B cell (primary cell): ENCODE data around the gene LILRA6. TPM values are rescaled to one million over a fixed set of nuclear protein-coding genes. Genes with fewer than 3 reads are reported as not detected.

Experiments used
- ATAC-seq: fragments of 200-7000 bp; cut with Tn5 transposase; one replicate; pipeline ENCODE4 v1.10.0; 2021; ENCODE audit warnings: low read depth, mild to moderate bottlenecking, moderate number of reproducible peaks, moderate library complexity
- CTCF ChIA-PET: fragments of 350-600 bp; sonication (Branson Sonifier 250); formaldehyde crosslinking; loops from one replicate; lab custom pipeline; 2021; ENCODE audit warnings: antibody characterized with exemption, inconsistent platforms; lab: Charles Lee
- POLR2A ChIA-PET: fragments of 350-600 bp; sonication (Branson Sonifier 250); formaldehyde crosslinking; loops from one replicate; lab custom pipeline; 2021; ENCODE audit warnings: antibody characterized with exemption; lab: Charles Lee
- DNase-seq: peaks from one replicate; pipeline ENCODE4 v3.0.0; 2013
- H2AFZ ChIP-seq: 2 replicates; pipeline ENCODE4 v1.6.1; 2012; ENCODE audit warnings: mild to moderate bottlenecking, low read depth, low read length; ENCODE audit not compliant: insufficient read depth, poor library complexity, severe bottlenecking
- H3K27ac ChIP-seq, 2 donors: 1 replicate in 1 of 2; 2 replicates in 1 of 2; pipeline ENCODE4 v1.5.1; 2012 to 2013; ENCODE audit warnings: low read length in 2 of 2, mild to moderate bottlenecking in 2 of 2, moderate library complexity in 1 of 2
- H3K27me3 ChIP-seq, 4 experiments: fragments of 200-600 bp in 1 of 4; sonication (generic) in 1 of 4; replicated peaks in 1 of 4; 1 replicate in 2 of 4; 2 replicates in 2 of 4; pipeline versions ENCODE4 v1.6.1 to v1.7.0; 2013 to 2016; ENCODE audit warnings: low read length in 3 of 4, mild to moderate bottlenecking in 2 of 4, mixed read lengths in 1 of 4, moderate library complexity in 1 of 4; ENCODE audit not compliant: insufficient read depth in 4 of 4, control insufficient read depth in 3 of 4; ENCODE audit errors: control extremely low read depth in 1 of 4
- H3K36me3 ChIP-seq, 2 experiments: replicated peaks in 1 of 2; 1 replicate in 1 of 2; 2 replicates in 1 of 2; pipeline versions ENCODE4 v1.6.1 to v1.7.1; 2013; ENCODE audit warnings: low read length in 1 of 2; ENCODE audit not compliant: insufficient read depth in 2 of 2, control insufficient read depth in 1 of 2; ENCODE audit errors: control extremely low read depth in 1 of 2, extremely low read depth in 1 of 2
- H3K4me1 ChIP-seq, 2 donors: fragments of 200-600 bp in 1 of 2; sonication (generic) in 1 of 2; 1 replicate in 1 of 2; 2 replicates in 1 of 2; pipeline versions ENCODE4 v1.5.1 to v1.6.1; 2013 to 2017; ENCODE audit warnings: low read length in 2 of 2; ENCODE audit not compliant: control insufficient read depth in 2 of 2, insufficient read depth in 2 of 2
- H3K4me2 ChIP-seq: replicated peaks from 2 replicates; pipeline ENCODE3; 2012; ENCODE audit warnings: mild to moderate bottlenecking, low read depth, low read length; ENCODE audit not compliant: poor library complexity, severe bottlenecking
- H3K4me3 ChIP-seq, 5 experiments: fragments of 200-600 bp in 1 of 5; sonication (generic) in 1 of 5; 1 replicate in 3 of 5; 2 replicates in 2 of 5; pipeline versions ENCODE4 v1.5.1 to v1.7.0; 2011 to 2016; ENCODE audit warnings: low read length in 4 of 5, mild to moderate bottlenecking in 4 of 5, low read depth in 2 of 5, control low read depth in 1 of 5, moderate library complexity in 1 of 5; ENCODE audit not compliant: insufficient read depth in 1 of 5; ENCODE audit errors: control extremely low read depth in 1 of 5, extremely low read depth in 1 of 5
- H3K79me2 ChIP-seq: fragments of 200-600 bp; sonication (generic); one replicate; pipeline ENCODE4 v1.6.0; 2016; ENCODE audit warnings: low read length; ENCODE audit not compliant: control insufficient read depth, insufficient read depth
- H3K9ac ChIP-seq: fragments of 200-600 bp; sonication (generic); 2 replicates; pipeline ENCODE4 v1.6.1; 2017; ENCODE audit warnings: mild to moderate bottlenecking, low read length, moderate library complexity
- H3K9me3 ChIP-seq, 3 donors: one replicate each; pipeline versions ENCODE4 v1.6.1 to v1.7.1; 2013; ENCODE audit warnings: low read length in 2 of 3; ENCODE audit not compliant: control insufficient read depth in 2 of 3, insufficient read depth in 1 of 3; ENCODE audit errors: control extremely low read depth in 1 of 3
- H4K20me1 ChIP-seq: 2 replicates; pipeline ENCODE4 v1.6.0; 2012; ENCODE audit warnings: mild to moderate bottlenecking, low read length; ENCODE audit not compliant: insufficient read depth, control insufficient read depth, poor library complexity, severe bottlenecking
- H3K27ac Mint-ChIP-seq: one replicate; pipeline ENCODE4 v1.8.0; 2021; ENCODE audit warnings: mixed read lengths
- H3K27me3 Mint-ChIP-seq: one replicate; pipeline ENCODE4 v1.8.0; 2021; ENCODE audit warnings: mixed read lengths
- H3K4me1 Mint-ChIP-seq: one replicate; pipeline ENCODE4 v1.8.0; 2021; ENCODE audit warnings: mixed read lengths
- H3K4me3 Mint-ChIP-seq: one replicate; pipeline ENCODE4 v1.8.0; 2021; ENCODE audit warnings: mixed read lengths
- H3K9me3 Mint-ChIP-seq: one replicate; pipeline ENCODE4 v1.8.0; 2022; ENCODE audit warnings: mixed read lengths; ENCODE audit not compliant: insufficient read depth
- CTCF ChIP-seq: fragments of 200-600 bp; IDR thresholded peaks from one replicate; pipeline ENCODE4 v1.8.0; 2022; ENCODE audit warnings: antibody characterized with exemption, mild to moderate bottlenecking
- EZH2 ChIP-seq: IDR thresholded peaks from 2 replicates; pipeline ENCODE4 v1.6.1; 2012; ENCODE audit warnings: borderline replicate concordance, low read depth, mild to moderate bottlenecking, moderate library complexity, low read length; ENCODE audit not compliant: insufficient read depth, poor library complexity, severe bottlenecking
- WGBS: methylation state at CpG from one replicate; pipeline ENCODE4 v1.1.5; 2013; ENCODE audit warnings: missing lambda C conversion rate; ENCODE audit not compliant: insufficient coverage; 5-methylcytosine and 5-hydroxymethylcytosine counted together
- intact Hi-C: fragments of 100-400 bp; cut with micrococcal nuclease; formaldehyde crosslinking; loops from one replicate; pipeline ENCODE4 v1.10.0; 2022
- polyA plus RNA-seq: library from polyadenylated mRNA; depleted of rRNA; stranded (reverse); fragments of >200 nt; gene quantifications from 2 replicates; pipeline ENCODE4 v1.2.3, GENCODE V29; 2012
- total RNA-seq, 2 donors: library from RNA; stranded (reverse); fragments of 120-200 nt in 1 of 2; gene quantifications; 1 replicate in 1 of 2; 2 replicates in 1 of 2; pipeline versions ENCODE4 v1.2.3 to v1.2.4, GENCODE V29; 2013 to 2022

LILRA6 gene
- total and polyA plus RNA-seq, 2 donors (not counting 1 experiment from before 2014, with no cell fraction given), result 0.66 TPM; not detected in 1

- Histone ChIP-seq H3K27me3 (peaks cover 0 to 18% (median 0%) of the 10 kb centered on the region in 4 experiments), H3K4me2 (no peak overlapping the region), H2AFZ (no peak overlapping the region), H3K4me3 (no peak overlapping the region), H3K79me2 (no peaks in the 10 kb centered on the region), H3K4me1 (peaks cover 0 to 4% of the 10 kb centered on the region in 2 donors), H3K36me3 (no peaks in the 10 kb centered on the region), H4K20me1 (no peaks in the 10 kb centered on the region), H3K27ac (no peak overlapping the region), H3K9ac (no peak overlapping the region), H3K9me3 (no peaks in the 10 kb centered on the region)
- peaks cover 34% of the 10 kb centered on the region for H3K27me3 Mint-ChIP-seq
- H3K4me3 Mint-ChIP-seq, result no peak overlapping the region
- TF ChIP-seq EZH2 (no peak), CTCF (no peak)
- intact Hi-C loops, result no loop called here
- no peaks in the 10 kb centered on the region for H3K9me3 Mint-ChIP-seq
- ATAC-seq (no peak), DNase-seq (no peak)
- CTCF ChIA-PET, result no interaction called here
- POLR2A ChIA-PET, result no interaction called here
- peaks cover 15% of the 10 kb centered on the region for H3K4me1 Mint-ChIP-seq
- H3K27ac Mint-ChIP-seq, result no peak overlapping the region
- WGBS, result 57% methylated on average over 5 of the region's 8 CpGs
These were observed 28.5 kb upstream of the LILRA6 start for GRCh38 chr19:54271106-54271505.

GRCh38 chr19:54268936-54269335 lies 26.3 kb upstream of the LILRA6 start:
- peaks cover 44% of the 10 kb centered on the region for H3K27me3 Mint-ChIP-seq
- POLR2A ChIA-PET, result no interaction called here
- no peaks in the 10 kb centered on the region for H4K20me1 ChIP-seq

More at GRCh38 chr19:54268936-54269335, 26.3 kb upstream of the LILRA6 start:
- H3K79me2 ChIP-seq, result no peaks in the 10 kb centered on the region
- H3K4me3 ChIP-seq, result no peak overlapping the region
- WGBS, result no CpG with 5 or more reads among the region's 2 CpGs
- Mint-ChIP-seq H3K27ac (no peak overlapping the region), H3K4me1 (peaks cover 17% of the 10 kb centered on the region), H3K9me3 (no peaks in the 10 kb centered on the region), H3K4me3 (no peak overlapping the region)
- no peak overlapping the region for H2AFZ ChIP-seq
- ATAC-seq (no peak), DNase-seq (no peak)
- H3K4me1 ChIP-seq, result peaks cover 0 to 4% of the 10 kb centered on the region in 2 donors
- intact Hi-C loops, result no loop called here
- no peaks in the 10 kb centered on the region for H3K9me3 ChIP-seq
- TF ChIP-seq CTCF, result no peak
- TF ChIP-seq EZH2, result no peak
- CTCF ChIA-PET, result interaction anchor here (1.1 to 4.8 kb wide), 5 partner anchors 10 to 121 kb away, joined by 3 to 60 read pairs (median 5); partner anchors contain the start of gene LILRB2
- no peak overlapping the region for H3K4me2 ChIP-seq
- H3K27ac ChIP-seq, result no peak overlapping the region
- H3K27me3 ChIP-seq, result peaks cover 0 to 20% (median 5%) of the 10 kb centered on the region in 4 experiments
- H3K36me3 ChIP-seq, result no peaks in the 10 kb centered on the region
- H3K9ac ChIP-seq, result no peak overlapping the region
